H1 (cell line): Measurements from ENCODE around the gene GABRA1. TPM values are rescaled to one million over a fixed set of nuclear protein-coding genes. Genes with fewer than 3 reads are reported as not detected.

Experiments used
- CTCF ChIA-PET: fragments of 300-600 bp; sonication (Branson Sonifier 250); formaldehyde crosslinking; loops from one replicate; lab custom pipeline; 2021; ENCODE audit not compliant: partially characterized antibody; lab: Charles Lee
- POLR2A ChIA-PET: fragments of 300-600 bp; sonication (Branson Sonifier 250); formaldehyde crosslinking; loops from one replicate; lab custom pipeline; 2021; ENCODE audit warnings: inconsistent platforms; ENCODE audit not compliant: partially characterized antibody; lab: Charles Lee
- DNase-seq, 2 experiments: peaks; one replicate each; pipeline versions ENCODE4 v3.0.0 to v3.0.0-alpha.2; 2010 to 2022; ENCODE audit warnings: low spot score in 2 of 2, low read depth in 1 of 2, mixed read lengths in 1 of 2
- FAIRE-seq: peaks from 2 replicates; lab custom pipeline; 2011; peaks lifted over from hg19 to GRCh38; lab: Jason Lieb, UNC
- H2AFZ ChIP-seq: 2 replicates; pipeline ENCODE4 v1.8.1; 2012; ENCODE audit warnings: low read length, inconsistent platforms
- H2AK5ac ChIP-seq: 2 replicates; pipeline ENCODE4 v1.6.1; 2013; ENCODE audit warnings: low read depth, low read length
- H2BK120ac ChIP-seq: replicated peaks from 2 replicates; pipeline ENCODE3; 2013; ENCODE audit warnings: low read depth, low read length, inconsistent platforms
- H2BK12ac ChIP-seq: 2 replicates; pipeline ENCODE4 v1.6.1; 2013; ENCODE audit warnings: low read depth, low read length
- H2BK15ac ChIP-seq: 2 replicates; pipeline ENCODE4 v1.6.1; 2013; ENCODE audit warnings: low read length
- H2BK20ac ChIP-seq: 2 replicates; pipeline ENCODE4 v1.6.1; 2013; ENCODE audit warnings: low read length
- H2BK5ac ChIP-seq: 2 replicates; pipeline ENCODE4 v1.6.1; 2013; ENCODE audit warnings: low read depth, low read length
- H3K14ac ChIP-seq: 2 replicates; pipeline ENCODE4 v1.6.1; 2013; ENCODE audit warnings: inconsistent platforms; ENCODE audit not compliant: insufficient read length
- H3K18ac ChIP-seq: 2 replicates; pipeline ENCODE4 v1.6.1; 2013; ENCODE audit warnings: low read length; ENCODE audit errors: extremely low read depth
- H3K23ac ChIP-seq: 2 replicates; pipeline ENCODE4 v1.6.1; 2013; ENCODE audit warnings: inconsistent platforms; ENCODE audit not compliant: insufficient read length
- H3K23me2 ChIP-seq: 2 replicates; pipeline ENCODE4 v1.6.1; 2013; ENCODE audit warnings: low read depth, low read length
- H3K27ac ChIP-seq: 2 replicates; pipeline ENCODE4 v1.6.1; 2011; ENCODE audit warnings: low read depth, low read length, inconsistent platforms
- H3K27me3 ChIP-seq, 4 experiments: replicated peaks in 1 of 4; 1 replicate in 1 of 4; 2 replicates in 3 of 4; pipeline versions ENCODE4 v1.6.1 to v1.8.1; 2011 to 2013; ENCODE audit warnings: low read length in 3 of 4, mild to moderate bottlenecking in 3 of 4, inconsistent platforms in 2 of 4, mixed read lengths in 2 of 4, moderate library complexity in 1 of 4; ENCODE audit not compliant: control insufficient read depth in 3 of 4, insufficient read depth in 3 of 4; ENCODE audit errors: extremely low read depth in 1 of 4
- H3K36me3 ChIP-seq, 4 experiments: 2 replicates each; pipeline versions ENCODE4 v1.6.1 to v1.8.1; 2011 to 2013; ENCODE audit warnings: mild to moderate bottlenecking in 4 of 4, low read length in 3 of 4, moderate library complexity in 2 of 4, control low read depth in 1 of 4, inconsistent platforms in 1 of 4; ENCODE audit not compliant: insufficient read depth in 4 of 4, control insufficient read depth in 2 of 4
- H3K4ac ChIP-seq: replicated peaks from 2 replicates; pipeline ENCODE3; 2013; ENCODE audit warnings: low read length, low read depth, mixed read lengths, inconsistent platforms; ENCODE audit not compliant: insufficient read length
- H3K4me1 ChIP-seq, 4 experiments: replicated peaks in 1 of 4; 1 replicate in 1 of 4; 2 replicates in 3 of 4; pipeline versions ENCODE4 v1.6.1 to v1.8.1; 2011 to 2013; ENCODE audit warnings: low read length in 3 of 4, inconsistent platforms in 2 of 4, mixed read lengths in 1 of 4; ENCODE audit not compliant: insufficient read depth in 4 of 4, control insufficient read depth in 3 of 4
- H3K4me2 ChIP-seq, 2 experiments: 2 replicates each; pipeline versions ENCODE4 v1.6.1 to v1.8.1; 2011 to 2013; ENCODE audit warnings: low read depth in 2 of 2, low read length in 2 of 2, control low read depth in 1 of 2, inconsistent platforms in 1 of 2, mild to moderate bottlenecking in 1 of 2; ENCODE audit not compliant: insufficient read depth in 1 of 2
- H3K4me3 ChIP-seq, 4 experiments: fragments of 200-600, 300-600 bp in 1 of 4; sonication (generic), shearing (Covaris generic), sonication (Bioruptor Twin) in 1 of 4; 2 replicates each; pipeline versions ENCODE4 v1.5.1 to v1.8.1; 2011 to 2016; ENCODE audit warnings: low read length in 4 of 4, low read depth in 3 of 4, control low read depth in 2 of 4, inconsistent platforms in 2 of 4, mild to moderate bottlenecking in 2 of 4, mixed read lengths in 1 of 4, moderate library complexity in 1 of 4; ENCODE audit not compliant: insufficient read depth in 2 of 4; ENCODE audit errors: extremely low read depth in 1 of 4
- H3K56ac ChIP-seq: replicated peaks from 2 replicates; pipeline ENCODE3; 2013; ENCODE audit warnings: low read depth, mild to moderate bottlenecking, mixed read lengths, low read length, inconsistent platforms; ENCODE audit not compliant: insufficient read length
- H3K79me1 ChIP-seq: 2 replicates; pipeline ENCODE4 v1.6.1; 2013; ENCODE audit warnings: low read depth, low read length, control low read depth
- H3K79me2 ChIP-seq, 2 experiments: 2 replicates each; pipeline versions ENCODE4 v1.6.1 to v1.8.1; 2012 to 2013; ENCODE audit warnings: low read length in 2 of 2, mild to moderate bottlenecking in 2 of 2, inconsistent platforms in 1 of 2; ENCODE audit not compliant: insufficient read depth in 2 of 2, control insufficient read depth in 1 of 2
- H3K9ac ChIP-seq, 4 experiments: replicated peaks in 1 of 4; 1 replicate in 1 of 4; 2 replicates in 3 of 4; pipeline versions ENCODE4 v1.6.1 to v1.8.1; 2011 to 2013; ENCODE audit warnings: low read depth in 3 of 4, low read length in 3 of 4, control low read depth in 2 of 4, mild to moderate bottlenecking in 2 of 4, moderate library complexity in 2 of 4, inconsistent platforms in 1 of 4; ENCODE audit errors: extremely low read depth in 1 of 4
- H3K9me3 ChIP-seq, 2 experiments: 2 replicates each; pipeline versions ENCODE4 v1.6.1 to v1.8.1; 2012 to 2013; ENCODE audit warnings: mild to moderate bottlenecking in 2 of 2, moderate library complexity in 2 of 2, control low read depth in 1 of 2, inconsistent platforms in 1 of 2, low read depth in 1 of 2, low read length in 1 of 2, mixed read lengths in 1 of 2; ENCODE audit not compliant: insufficient read depth in 2 of 2
- H4K20me1 ChIP-seq, 2 experiments: replicated peaks in 1 of 2; 2 replicates each; pipeline versions ENCODE3 to v1.8.1; 2011 to 2013; ENCODE audit warnings: inconsistent platforms in 2 of 2, low read length in 2 of 2, mild to moderate bottlenecking in 1 of 2; ENCODE audit not compliant: insufficient read depth in 2 of 2, control insufficient read depth in 1 of 2
- H4K5ac ChIP-seq: 2 replicates; pipeline ENCODE4 v1.6.1; 2013; ENCODE audit warnings: low read length, low read depth, mixed read lengths, inconsistent platforms; ENCODE audit not compliant: insufficient read length
- H4K8ac ChIP-seq: 2 replicates; pipeline ENCODE4 v1.8.0; 2013; ENCODE audit warnings: mild to moderate bottlenecking, moderate library complexity, low read length, inconsistent platforms; ENCODE audit not compliant: insufficient read depth; ENCODE audit errors: extremely low read depth
- H4K91ac ChIP-seq: replicated peaks from 2 replicates; pipeline ENCODE3; 2013; ENCODE audit warnings: low read length, mixed read lengths, inconsistent platforms; ENCODE audit not compliant: insufficient read length
- CHD2 ChIP-seq: IDR thresholded peaks from 2 replicates; pipeline ENCODE4 v1.6.1; 2012; ENCODE audit warnings: low read length, improper control_type of control experiment
- FOSL1 ChIP-seq: IDR thresholded peaks from 2 replicates; pipeline ENCODE4 v1.6.1; 2011; ENCODE audit warnings: mild to moderate bottlenecking, low read depth, low read length, moderate library complexity; ENCODE audit not compliant: insufficient read depth
- WGBS, 2 experiments: shearing (Covaris generic) in 1 of 2; methylation state at CpG; one replicate each; pipeline versions ENCODE4 v1.1.6 to v1.1.7; 2013 to 2015; ENCODE audit warnings: low lambda C conversion rate in 2 of 2, mixed read lengths in 2 of 2, inconsistent platforms in 1 of 2, low coverage in 1 of 2, missing lambda C conversion rate in 1 of 2; ENCODE audit not compliant: insufficient replicate concordance in 2 of 2, insufficient coverage in 1 of 2, insufficient read length in 1 of 2; ENCODE audit errors: extremely low coverage in 1 of 2, missing lambda C conversion rate in 1 of 2; 5-methylcytosine and 5-hydroxymethylcytosine counted together
- polyA plus RNA-seq, 7 experiments: library from polyadenylated mRNA; depleted of rRNA in 3 of 7; stranded (reverse) in 5 of 7; unstranded in 2 of 7; fragments of >200 nt in 5 of 7; fragments of 200-250 nt in 2 of 7; gene quantifications; 1 replicate in 5 of 7; 2 replicates in 1 of 7; 4 replicates in 1 of 7; pipeline versions ENCODE4 v1.2.1 to v1.2.3, GENCODE V29; 2011 to 2013; ENCODE audit warnings: missing spikeins in 2 of 7, mixed read lengths in 2 of 7
- total RNA-seq: library from RNA; stranded (reverse); fragmentation: NEBNext Ultra II Directional; extraction: Animal tissue kit (Norgen Biotek cat#: 25700); gene quantifications from 2 replicates; pipeline ENCODE4 v1.2.1, GENCODE V29; 2021

Gene GABRA1
- total and polyA plus RNA-seq, 2 of the 8 experiments (the other 6 are each of a cell fraction or from before 2014, with no cell fraction given): 4.7 to 16.2 TPM

GRCh38 chr5:161934486-161934885 is 86.6 kb downstream of the GABRA1 start:
- TF ChIP-seq CHD2: no peak
- no peak for TF ChIP-seq FOSL1
- Histone ChIP-seq H3K36me3 (no peaks in the 10 kb centered on the region), H2BK15ac (no peak overlapping the region), H3K56ac (no peak overlapping the region), H2BK5ac (no peak overlapping the region), H3K79me1 (no peaks in the 10 kb centered on the region), H3K4me1 (no peaks in the 10 kb centered on the region), H3K4me2 (no peak overlapping the region), H3K79me2 (no peaks in the 10 kb centered on the region), H3K27ac (no peak overlapping the region), H2BK20ac (no peak overlapping the region), H3K23ac (no peak overlapping the region), H4K8ac (no peak overlapping the region), H3K14ac (no peak overlapping the region), H3K4ac (no peak overlapping the region), H2AK5ac (no peak overlapping the region), H2BK120ac (no peak overlapping the region), H3K9me3 (no peaks in the 10 kb centered on the region), H3K18ac (no peak overlapping the region), H3K27me3 (no peaks in the 10 kb centered on the region), H3K9ac (no peak overlapping the region), H4K5ac (no peak overlapping the region), H2BK12ac (no peak overlapping the region), H4K91ac (no peak overlapping the region), H2AFZ (no peak overlapping the region), H3K23me2 (no peaks in the 10 kb centered on the region), H4K20me1 (no peaks in the 10 kb centered on the region), H3K4me3 (no peak overlapping the region)
- CTCF ChIA-PET: no interaction called here
- WGBS, 2 experiments: 87% methylated on average over 3 of the region's 3 CpGs; no CpG with 5 or more reads in 1 of the 2 experiments
- DNase-seq (no peak), FAIRE-seq (no peak)
- POLR2A ChIA-PET: no interaction called here
